Activated CD4-positive, alpha-beta T cell treated with anti-CD3 and anti-CD28 coated beads, Interleukin-2, amount 50 U/mL, for 1 hour (primary cell): Measurements from ENCODE around the gene DSTYK.
A peak's percentile ranks its signal among the peaks of the same experiment; 100 is the strongest.

ENCODE experiments used
- DNase-seq: peaks from one replicate; pipeline ENCODE4 v3.0.0-alpha.2; 2020

The DSTYK gene

GRCh38 chr1:205124726-205125125 is 86.8 kb downstream of the DSTYK start:
- no peak for DNase-seq

GRCh38 chr1:205122489-205122882 is 89.0 kb downstream of the DSTYK start:
- no peak for DNase-seq

- peak; percentile 92 for DNase-seq
These were observed 89.6 kb downstream of the DSTYK start, which contains the start of gene RBBP5 for GRCh38 chr1:205121660-205122488. RBBP5 (minus strand) TSS chr1:205121978; CDS start chr1:205121873, 105 bp downstream.

GRCh38 chr1:205118752-205119151 is 92.8 kb downstream of the DSTYK start:
- DNase-seq = no peak

DNA sequence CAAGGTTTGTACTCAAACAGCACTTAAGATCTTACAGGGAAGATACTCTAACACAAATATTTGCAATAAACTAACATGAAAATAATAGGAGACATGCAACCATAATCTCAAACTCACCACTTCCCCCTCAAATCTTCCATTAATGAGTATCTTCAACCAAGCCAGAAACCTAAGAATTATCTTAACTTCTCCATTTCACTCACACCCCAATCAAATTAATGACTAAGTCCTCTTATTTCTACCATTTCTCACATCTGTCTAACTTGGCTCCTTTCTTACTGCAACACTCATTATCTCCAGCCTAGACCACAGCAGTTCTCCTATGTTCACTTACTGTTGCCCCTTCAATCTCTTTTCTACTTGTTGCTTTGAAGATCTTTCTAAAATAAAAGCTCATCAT is 100.1 kb downstream of the DSTYK start:
- no peak for DNase-seq

- no peak for DNase-seq
These were observed 101.8 kb downstream of the DSTYK start for GRCh38 chr1:205109711-205110110.

DNA sequence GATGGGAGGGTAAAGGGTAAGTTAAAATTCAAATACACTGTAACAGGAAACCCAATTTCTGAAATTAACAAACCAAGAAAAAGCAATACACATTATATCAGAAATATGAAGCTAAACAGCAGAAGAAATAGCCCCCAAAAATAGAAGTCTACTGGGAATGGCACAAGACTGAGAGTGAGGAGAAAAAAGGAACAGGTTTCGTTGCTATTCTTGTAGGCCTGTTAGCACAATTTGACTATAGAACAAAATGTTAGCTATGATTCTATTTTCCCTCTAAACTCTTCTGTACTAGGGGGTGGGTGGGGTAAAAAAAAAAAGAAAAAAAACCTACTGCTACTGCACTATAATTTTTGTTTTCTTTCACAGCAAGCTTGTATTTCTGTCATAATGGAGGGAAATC is 102.2 kb downstream of the DSTYK start:
- no peak for DNase-seq

- DNase-seq = no peak
These were observed 103.0 kb downstream of the DSTYK start for GRCh38 chr1:205108464-205108863.

DNA sequence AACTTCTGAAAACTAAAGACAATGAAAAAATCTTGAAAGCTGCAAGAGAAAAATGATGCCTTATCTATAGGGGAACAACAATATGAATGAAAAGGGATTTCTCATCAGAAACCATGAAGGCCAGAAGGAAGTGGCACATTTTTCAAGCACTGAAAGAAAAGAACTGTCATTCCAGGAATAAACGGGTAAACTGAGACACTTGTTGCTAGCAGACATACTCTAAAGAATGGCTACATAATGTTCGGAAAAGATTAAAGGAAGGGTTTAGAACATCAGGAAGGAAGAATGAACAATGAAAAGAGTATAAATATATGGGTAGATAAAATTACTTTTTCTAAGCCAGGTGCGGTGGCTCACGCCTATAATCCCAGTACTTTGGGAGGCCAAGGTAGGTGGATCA is 104.2 kb downstream of the DSTYK start:
- DNase-seq = no peak

GRCh38 chr1:205102404-205102803 is 109.1 kb downstream of the DSTYK start:
- no peak for DNase-seq

- DNase-seq = no peak
These were observed 113.3 kb downstream of the DSTYK start for GRCh38 chr1:205098242-205098641.

GRCh38 chr1:205095422-205095821 is 116.1 kb downstream of the DSTYK start:
- DNase-seq = no peak
